HepG2 (cell line): ENCODE results near the gene IMP3. TPM values are rescaled to one million over a fixed set of nuclear protein-coding genes. Genes with fewer than 3 reads are reported as not detected.

Source experiments
- ARID2 ChIP-seq: sonication (generic); formaldehyde crosslinking; IDR thresholded peaks from 2 replicates; pipeline ENCODE4 v1.8.1; 2022; ENCODE audit warnings: mild to moderate bottlenecking, missing genetic modification reagents, borderline replicate concordance
- BORCS8-MEF2B ChIP-seq: sonication (generic); formaldehyde crosslinking; IDR thresholded peaks from 2 replicates; pipeline ENCODE4 v1.8.0; 2022; ENCODE audit warnings: mild to moderate bottlenecking, missing genetic modification reagents
- CCDC6 ChIP-seq: sonication (generic); formaldehyde crosslinking; IDR thresholded peaks from 2 replicates; pipeline ENCODE4 v1.8.1; 2022; ENCODE audit warnings: mild to moderate bottlenecking, missing genetic modification reagents, moderate library complexity
- FOXA3 ChIP-seq: IDR thresholded peaks from 2 replicates; pipeline ENCODE4 v1.6.1; 2016; ENCODE audit warnings: missing genetic modification reagents, missing compliant biosample characterization
- HDAC1 ChIP-seq: sonication (generic); formaldehyde crosslinking; IDR thresholded peaks from 2 replicates; pipeline ENCODE4 v1.5.1; 2020; ENCODE audit warnings: mild to moderate bottlenecking, missing genetic modification reagents
- HOXA5 ChIP-seq: sonication (generic); formaldehyde crosslinking; IDR thresholded peaks from 2 replicates; pipeline ENCODE4 v1.4.0; 2020; ENCODE audit warnings: missing genetic modification reagents
- ISL2 ChIP-seq: sonication (generic); formaldehyde crosslinking; IDR thresholded peaks from 2 replicates; pipeline ENCODE4 v1.5.0; 2020; ENCODE audit warnings: missing genetic modification reagents
- KDM2A ChIP-seq: sonication (generic); formaldehyde crosslinking; IDR thresholded peaks from 2 replicates; pipeline ENCODE4 v1.4.0; 2020; ENCODE audit warnings: low read depth, missing genetic modification reagents, borderline replicate concordance
- MBD4 ChIP-seq: IDR thresholded peaks from 2 replicates; pipeline ENCODE4 v1.6.1; 2012; ENCODE audit warnings: low read length, inconsistent platforms, borderline replicate concordance
- MXD4 ChIP-seq: IDR thresholded peaks from 2 replicates; pipeline ENCODE4 v1.6.1; 2016; ENCODE audit warnings: mild to moderate bottlenecking, missing biosample characterization, missing genetic modification reagents
- MXI1 ChIP-seq: IDR thresholded peaks from 3 replicates; pipeline ENCODE4 v1.6.1; 2012; ENCODE audit warnings: low read depth, low read length, inconsistent platforms, borderline replicate concordance
- PRDM10 ChIP-seq: sonication (generic); formaldehyde crosslinking; IDR thresholded peaks from 2 replicates; pipeline ENCODE4 v1.4.0; 2020; ENCODE audit warnings: low read depth, missing genetic modification reagents
- SP5 ChIP-seq: IDR thresholded peaks from 2 replicates; pipeline ENCODE4 v1.6.1; 2016; ENCODE audit warnings: low read depth, borderline replicate concordance
- ZNF205 ChIP-seq: IDR thresholded peaks from 2 replicates; pipeline ENCODE4 v1.6.1; 2018; ENCODE audit warnings: missing biosample characterization, missing genetic modification reagents
- ZNF367 ChIP-seq: sonication (generic); formaldehyde crosslinking; IDR thresholded peaks from 2 replicates; pipeline ENCODE4 v1.4.0; 2020; ENCODE audit warnings: missing genetic modification reagents, borderline replicate concordance
- ZNF564 ChIP-seq: sonication (generic); formaldehyde crosslinking; IDR thresholded peaks from 2 replicates; pipeline ENCODE4 v1.8.1; 2023; ENCODE audit warnings: mild to moderate bottlenecking, missing genetic modification reagents
- ZNF670 ChIP-seq: sonication (generic); formaldehyde crosslinking; IDR thresholded peaks from 2 replicates; pipeline ENCODE4 v1.8.0; 2022; ENCODE audit warnings: mild to moderate bottlenecking, missing genetic modification reagents, borderline replicate concordance
- ZNF777 ChIP-seq: sonication (generic); formaldehyde crosslinking; IDR thresholded peaks from 2 replicates; pipeline ENCODE4 v1.4.0; 2020; ENCODE audit warnings: missing genetic modification reagents
- ZNF850 ChIP-seq: sonication (generic); formaldehyde crosslinking; conservative IDR thresholded peaks from 2 replicates; pipeline ENCODE4 v1.9.0; 2021; ENCODE audit warnings: mild to moderate bottlenecking, missing genetic modification reagents
- polyA plus RNA-seq, 8 experiments: library from polyadenylated mRNA; depleted of rRNA in 3 of 8; stranded (reverse) in 7 of 8; unstranded in 1 of 8; fragments of >200 nt; fragmentation: Illumina TruSeq in 4 of 8; extraction: Trizol in 4 of 8; gene quantifications; 2 replicates each; pipeline versions ENCODE4 v1.2.1 to v1.2.3, GENCODE V29; 2011 to 2016; ENCODE audit warnings: low read depth in 4 of 8, missing spikeins in 1 of 8, mixed read lengths in 1 of 8; ENCODE audit not compliant: insufficient read depth in 1 of 8
- total RNA-seq, 5 experiments: library from RNA; depleted of rRNA; stranded (reverse); fragments of >200 nt; fragmentation: Illumina TruSeq; extraction: Trizol; gene quantifications; 2 replicates each; pipeline ENCODE4 v1.2.3, GENCODE V29; 2016; ENCODE audit warnings: low read depth in 1 of 5
- TF ChIP-seq, protein P1 (sequence below): sonication (generic); formaldehyde crosslinking; IDR thresholded peaks from 2 replicates; pipeline ENCODE4 v1.4.0; 2020; ENCODE audit warnings: mild to moderate bottlenecking, missing genetic modification reagents
- TF ChIP-seq, protein P2 (sequence below): sonication (generic); formaldehyde crosslinking; IDR thresholded peaks from 2 replicates; pipeline ENCODE4 v1.8.0; 2022; ENCODE audit warnings: missing genetic modification reagents, mild to moderate bottlenecking, inconsistent platforms, borderline replicate concordance
- TF ChIP-seq, protein P3 (sequence below): sonication (generic); formaldehyde crosslinking; IDR thresholded peaks from 2 replicates; pipeline ENCODE4 v1.8.0; 2022; ENCODE audit warnings: mild to moderate bottlenecking, missing genetic modification reagents, moderate library complexity
- TF ChIP-seq, protein P4 (sequence below): sonication (generic); formaldehyde crosslinking; IDR thresholded peaks from 2 replicates; pipeline ENCODE4 v1.4.0; 2020; ENCODE audit warnings: mild to moderate bottlenecking, missing genetic modification reagents

IMP3 gene
- total and polyA plus RNA-seq, 2 of the 13 experiments (the other 11 are each of a cell fraction or from before 2014, with no cell fraction given) = 38.3 to 143 TPM

DNA sequence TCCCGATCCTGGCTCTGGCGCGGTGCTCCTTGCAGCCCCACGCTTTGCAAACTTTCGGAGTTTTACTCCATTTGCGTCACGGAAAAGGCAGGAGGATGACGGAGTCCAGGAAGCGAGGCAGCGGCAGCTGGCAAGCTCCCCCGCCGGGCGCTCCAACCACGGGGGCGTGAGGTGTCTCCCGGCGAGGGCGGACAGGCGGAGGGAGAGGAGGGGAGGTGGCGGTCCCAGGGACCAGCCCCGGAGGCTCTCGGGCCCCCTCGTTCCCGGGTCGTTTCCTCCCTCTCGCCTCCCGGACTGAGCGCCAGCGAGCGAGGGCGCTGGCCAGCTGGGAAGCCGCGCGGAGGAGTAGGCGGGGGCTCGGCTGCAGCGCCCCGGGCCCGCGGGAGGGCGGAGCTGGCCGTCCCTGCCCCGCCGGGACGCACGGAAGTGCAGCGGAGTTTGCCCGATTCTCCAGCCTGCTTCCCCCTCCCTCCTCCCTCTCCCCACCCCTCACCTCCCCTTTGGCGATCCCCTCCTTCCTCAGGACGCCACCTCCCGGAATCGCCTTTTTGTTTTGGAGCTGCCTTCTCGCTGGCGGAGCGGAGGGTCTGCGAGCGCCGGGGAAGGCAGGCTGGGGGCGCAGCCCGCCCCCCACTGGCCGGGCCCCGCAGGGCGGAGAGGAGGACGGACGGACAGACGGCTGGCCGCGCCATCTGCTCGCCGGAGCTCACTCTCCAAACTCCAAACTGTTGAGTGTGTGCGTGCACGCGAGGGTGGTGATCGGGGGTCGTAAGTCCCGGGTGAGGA is 7.5 kb upstream of the IMP3 start, which contains the start of gene SNX33 (continued):
- TF ChIP-seq ISL2 (CRISPR knock-in tag) (0 out of 2 replicates have a peak, but pooled peaks have one; percentile 7), PRDM10 (CRISPR knock-in tag) (0 out of 2 replicates have a peak, but pooled peaks have one; percentile 13), ARID2 (CRISPR knock-in tag) (peak; percentile 94), ZNF777 (peak; percentile 86), BORCS8-MEF2B (CRISPR knock-in tag) (peak; percentile 58; the same call in 1 of the 2 replicates), MBD4 (no peak), MXI1 (peak; percentile 48; the same call in 2 of the 3 replicates), FOXA3 (CRISPR knock-in tag) (0 out of 2 replicates have a peak, but pooled peaks have one; percentile 19), HDAC1 (CRISPR knock-in tag) (peak; percentile 84), ZNF670 (CRISPR knock-in tag) (no peak), HOXA5 (CRISPR knock-in tag) (no peak; the same call in 1 of the 2 replicates), SP5 (peak; percentile 77), ZNF205 (peak; percentile 57; the same call in 1 of the 2 replicates), MXD4 (CRISPR knock-in tag) (0 out of 2 replicates have a peak, but pooled peaks have one; percentile 25), ZNF367 (peak; percentile 44; the same call in 1 of the 2 replicates), ZNF564 (CRISPR knock-in tag) (peak; percentile 52; the same call in 1 of the 2 replicates), ZNF850 (peak; percentile 72; the same call in 1 of the 2 replicates), KDM2A (CRISPR knock-in tag) (peak; percentile 74), CCDC6 (CRISPR knock-in tag) (peak; percentile 49; the same call in 1 of the 2 replicates)
- TF ChIP-seq, protein P1, sequence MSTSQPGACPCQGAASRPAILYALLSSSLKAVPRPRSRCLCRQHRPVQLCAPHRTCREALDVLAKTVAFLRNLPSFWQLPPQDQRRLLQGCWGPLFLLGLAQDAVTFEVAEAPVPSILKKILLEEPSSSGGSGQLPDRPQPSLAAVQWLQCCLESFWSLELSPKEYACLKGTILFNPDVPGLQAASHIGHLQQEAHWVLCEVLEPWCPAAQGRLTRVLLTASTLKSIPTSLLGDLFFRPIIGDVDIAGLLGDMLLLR (CRISPR knock-in tag) = 0 out of 2 replicates have a peak, but pooled peaks have one; percentile 55
- TF ChIP-seq, protein P2, sequence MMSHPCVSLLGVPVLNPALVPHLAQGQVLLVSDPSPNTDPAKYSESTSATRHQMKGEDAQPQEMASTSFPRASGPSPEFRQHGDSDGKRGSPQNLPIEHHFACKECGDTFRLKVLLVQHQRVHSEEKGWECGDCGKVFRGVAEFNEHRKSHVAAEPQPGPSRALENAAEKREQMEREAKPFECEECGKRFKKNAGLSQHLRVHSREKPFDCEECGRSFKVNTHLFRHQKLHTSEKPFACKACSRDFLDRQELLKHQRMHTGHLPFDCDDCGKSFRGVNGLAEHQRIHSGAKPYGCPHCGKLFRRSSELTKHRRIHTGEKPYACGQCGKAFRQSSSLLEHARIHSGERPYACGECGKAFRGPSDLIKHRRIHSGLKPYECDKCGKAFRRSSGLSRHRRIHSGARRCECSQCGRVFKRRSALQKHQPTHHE (CRISPR knock-in tag) = no peak
- TF ChIP-seq, protein P3, sequence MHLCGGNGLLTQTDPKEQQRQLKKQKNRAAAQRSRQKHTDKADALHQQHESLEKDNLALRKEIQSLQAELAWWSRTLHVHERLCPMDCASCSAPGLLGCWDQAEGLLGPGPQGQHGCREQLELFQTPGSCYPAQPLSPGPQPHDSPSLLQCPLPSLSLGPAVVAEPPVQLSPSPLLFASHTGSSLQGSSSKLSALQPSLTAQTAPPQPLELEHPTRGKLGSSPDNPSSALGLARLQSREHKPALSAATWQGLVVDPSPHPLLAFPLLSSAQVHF (CRISPR knock-in tag) = 0 out of 2 replicates have a peak, but pooled peaks have one; percentile 42
- TF ChIP-seq, protein P4, sequence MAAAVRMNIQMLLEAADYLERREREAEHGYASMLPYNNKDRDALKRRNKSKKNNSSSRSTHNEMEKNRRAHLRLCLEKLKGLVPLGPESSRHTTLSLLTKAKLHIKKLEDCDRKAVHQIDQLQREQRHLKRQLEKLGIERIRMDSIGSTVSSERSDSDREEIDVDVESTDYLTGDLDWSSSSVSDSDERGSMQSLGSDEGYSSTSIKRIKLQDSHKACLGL (CRISPR knock-in tag) = peak; percentile 16; the same call in 1 of the 2 replicates
